ENCODE results near the gene KPTN.

DNA sequence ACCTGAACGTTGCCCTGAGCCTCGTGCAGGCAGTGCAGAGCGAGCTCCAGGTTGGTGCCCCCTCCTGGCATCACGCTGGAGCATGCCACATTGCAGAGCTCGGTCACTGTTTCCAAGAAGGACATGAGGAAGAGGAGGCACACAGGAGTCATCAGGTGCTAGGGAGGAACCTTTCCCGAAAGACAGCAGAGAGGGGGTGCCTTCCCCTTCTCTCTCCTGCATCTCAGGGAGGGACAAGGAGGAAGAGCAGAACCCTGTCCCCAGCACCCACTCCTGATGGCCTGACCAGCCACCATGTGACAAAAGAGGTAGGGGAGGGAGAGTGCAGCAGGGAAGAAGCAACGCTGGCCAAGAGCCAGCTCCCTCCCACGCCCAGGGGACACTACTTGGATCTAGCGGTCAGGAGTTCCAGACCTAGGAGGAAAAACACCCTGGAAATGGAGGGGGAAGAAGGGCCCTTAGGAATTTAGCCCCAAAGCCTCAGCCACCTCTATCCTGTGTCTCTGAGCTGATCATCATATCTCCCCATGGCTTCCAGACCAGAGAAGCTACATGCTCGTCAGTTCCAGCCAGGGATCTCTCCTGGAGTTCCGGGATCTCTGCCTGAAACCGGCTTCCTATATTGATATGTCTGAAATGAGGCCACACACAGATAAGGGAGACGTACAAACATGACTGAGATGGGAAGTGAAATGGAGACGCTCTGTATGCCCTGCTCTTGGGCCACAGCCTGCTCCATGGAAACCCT lies 47.8 kb upstream of the KPTN start:
- TF ChIP-seq EZH2 (IDR thresholded peaks at IDR 0.05) (no peak), POLR2AphosphoS5 (IDR thresholded peaks at IDR 0.05; ENCODE audit: borderline replicate concordance, low read depth, low read length) (no peak)
